HepG2 (cell line): ENCODE results near the gene CMIP. TPM values are rescaled to one million over a fixed set of nuclear protein-coding genes. Genes with fewer than 3 reads are reported as not detected.

Experiments used
- NAIF1 ChIP-seq: sonication (generic); formaldehyde crosslinking; IDR thresholded peaks from 2 replicates; pipeline ENCODE4 v1.5.0; 2020; ENCODE audit warnings: mild to moderate bottlenecking, missing genetic modification reagents, borderline replicate concordance
- POGZ ChIP-seq: sonication (generic); formaldehyde crosslinking; IDR thresholded peaks from 2 replicates; pipeline ENCODE4 v1.4.0; 2020; ENCODE audit warnings: mild to moderate bottlenecking, missing genetic modification reagents
- SAFB2 ChIP-seq: sonication (generic); formaldehyde crosslinking; IDR thresholded peaks from 2 replicates; pipeline ENCODE4 v1.5.1; 2020; ENCODE audit warnings: missing genetic modification reagents, low read depth, mild to moderate bottlenecking, borderline replicate concordance
- SP1 ChIP-seq, 2 experiments: fragments of 450-650 bp in 1 of 2; sonication (generic) in 1 of 2; formaldehyde crosslinking in 1 of 2; IDR thresholded peaks; 2 replicates each; pipeline versions ENCODE4 v1.4.0 to v1.6.1; 2016 to 2020; ENCODE audit warnings: missing genetic modification reagents in 1 of 2
- ZFP41 ChIP-seq: sonication (generic); formaldehyde crosslinking; IDR thresholded peaks from 2 replicates; pipeline ENCODE4 v1.4.0; 2020; ENCODE audit warnings: mild to moderate bottlenecking, missing genetic modification reagents, borderline replicate concordance
- ZNF33B ChIP-seq: sonication (generic); formaldehyde crosslinking; IDR thresholded peaks from 2 replicates; pipeline ENCODE4 v1.5.1; 2020; ENCODE audit warnings: mild to moderate bottlenecking, missing genetic modification reagents
- ZNF709 ChIP-seq: sonication (generic); formaldehyde crosslinking; IDR thresholded peaks from 2 replicates; pipeline ENCODE4 v1.5.0; 2020; ENCODE audit warnings: mild to moderate bottlenecking, missing genetic modification reagents
- polyA plus RNA-seq, 8 experiments: library from polyadenylated mRNA; depleted of rRNA in 3 of 8; stranded (reverse) in 7 of 8; unstranded in 1 of 8; fragments of >200 nt; fragmentation: Illumina TruSeq in 4 of 8; extraction: Trizol in 4 of 8; gene quantifications; 2 replicates each; pipeline versions ENCODE4 v1.2.1 to v1.2.3, GENCODE V29; 2011 to 2016; ENCODE audit warnings: low read depth in 4 of 8, missing spikeins in 1 of 8, mixed read lengths in 1 of 8; ENCODE audit not compliant: insufficient read depth in 1 of 8
- total RNA-seq, 5 experiments: library from RNA; depleted of rRNA; stranded (reverse); fragments of >200 nt; fragmentation: Illumina TruSeq; extraction: Trizol; gene quantifications; 2 replicates each; pipeline ENCODE4 v1.2.3, GENCODE V29; 2016; ENCODE audit warnings: low read depth in 1 of 5
- TF ChIP-seq, protein P1 (sequence below): sonication (generic); formaldehyde crosslinking; IDR thresholded peaks from 2 replicates; pipeline ENCODE4 v1.4.0; 2020; ENCODE audit warnings: missing genetic modification reagents
- TF ChIP-seq, protein P2 (sequence below): IDR thresholded peaks from 2 replicates; pipeline ENCODE4 v1.6.1; 2012; ENCODE audit warnings: inconsistent platforms
- TF ChIP-seq, protein P3 (sequence below): sonication (generic); formaldehyde crosslinking; conservative IDR thresholded peaks from 2 replicates; pipeline ENCODE4 v1.4.0; 2020; ENCODE audit warnings: missing genetic modification reagents
- TF ChIP-seq, protein P4 (sequence below): IDR thresholded peaks from 2 replicates; pipeline ENCODE4 v1.4.0; 2020; ENCODE audit warnings: mild to moderate bottlenecking, missing genetic modification reagents
- TF ChIP-seq, protein P5 (sequence below): fragments of 450-650 bp; IDR thresholded peaks from 2 replicates; pipeline ENCODE4 v1.6.1; 2016
- TF ChIP-seq, protein P6 (sequence below): sonication (generic); IDR thresholded peaks from 2 replicates; pipeline ENCODE4 v1.6.1; 2016; ENCODE audit warnings: low read depth, borderline replicate concordance

CMIP gene
- total and polyA plus RNA-seq, 2 of the 13 experiments (the other 11 are each of a cell fraction or from before 2014, with no cell fraction given), result 10.9 to 18.1 TPM

DNA sequence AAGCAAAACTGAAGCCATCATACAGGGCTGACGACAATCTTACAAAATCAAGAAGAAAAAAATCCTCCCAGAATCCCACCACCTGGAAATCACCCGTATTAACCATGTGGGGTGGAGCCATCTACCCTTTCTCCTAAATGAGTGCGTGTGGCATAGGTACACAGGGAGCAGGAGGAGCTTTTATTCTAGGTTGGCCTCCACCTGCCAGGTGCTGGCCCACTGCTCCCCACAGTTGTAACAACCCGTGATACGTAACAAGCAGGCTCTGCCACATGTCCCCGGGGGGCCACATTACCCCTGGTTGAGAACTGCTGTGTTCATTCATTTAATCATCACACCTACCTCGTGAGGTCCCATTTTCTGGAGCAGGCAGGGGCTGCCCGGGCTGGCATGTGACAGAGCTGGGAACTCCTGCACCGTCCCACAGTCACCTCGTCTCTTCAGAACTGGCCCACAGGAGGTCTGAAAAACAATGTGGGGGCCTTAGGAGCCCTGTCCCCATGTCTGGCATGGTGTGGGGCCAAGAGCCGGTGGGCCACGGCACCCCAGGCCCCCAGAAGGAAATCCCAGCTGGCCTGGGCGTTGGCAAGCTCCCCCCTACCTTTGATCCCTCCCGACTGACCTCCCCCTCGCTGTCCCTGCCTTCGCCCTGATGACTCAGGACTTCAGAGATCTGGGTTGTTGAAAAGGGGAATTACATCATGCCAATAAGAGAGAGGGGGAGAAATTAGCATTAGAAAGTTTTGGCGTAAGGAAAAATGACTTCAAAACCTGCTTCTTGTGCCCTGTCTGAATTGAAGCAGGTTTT is 12.9 kb downstream of the CMIP start (continued):
- TF ChIP-seq, protein P1, sequence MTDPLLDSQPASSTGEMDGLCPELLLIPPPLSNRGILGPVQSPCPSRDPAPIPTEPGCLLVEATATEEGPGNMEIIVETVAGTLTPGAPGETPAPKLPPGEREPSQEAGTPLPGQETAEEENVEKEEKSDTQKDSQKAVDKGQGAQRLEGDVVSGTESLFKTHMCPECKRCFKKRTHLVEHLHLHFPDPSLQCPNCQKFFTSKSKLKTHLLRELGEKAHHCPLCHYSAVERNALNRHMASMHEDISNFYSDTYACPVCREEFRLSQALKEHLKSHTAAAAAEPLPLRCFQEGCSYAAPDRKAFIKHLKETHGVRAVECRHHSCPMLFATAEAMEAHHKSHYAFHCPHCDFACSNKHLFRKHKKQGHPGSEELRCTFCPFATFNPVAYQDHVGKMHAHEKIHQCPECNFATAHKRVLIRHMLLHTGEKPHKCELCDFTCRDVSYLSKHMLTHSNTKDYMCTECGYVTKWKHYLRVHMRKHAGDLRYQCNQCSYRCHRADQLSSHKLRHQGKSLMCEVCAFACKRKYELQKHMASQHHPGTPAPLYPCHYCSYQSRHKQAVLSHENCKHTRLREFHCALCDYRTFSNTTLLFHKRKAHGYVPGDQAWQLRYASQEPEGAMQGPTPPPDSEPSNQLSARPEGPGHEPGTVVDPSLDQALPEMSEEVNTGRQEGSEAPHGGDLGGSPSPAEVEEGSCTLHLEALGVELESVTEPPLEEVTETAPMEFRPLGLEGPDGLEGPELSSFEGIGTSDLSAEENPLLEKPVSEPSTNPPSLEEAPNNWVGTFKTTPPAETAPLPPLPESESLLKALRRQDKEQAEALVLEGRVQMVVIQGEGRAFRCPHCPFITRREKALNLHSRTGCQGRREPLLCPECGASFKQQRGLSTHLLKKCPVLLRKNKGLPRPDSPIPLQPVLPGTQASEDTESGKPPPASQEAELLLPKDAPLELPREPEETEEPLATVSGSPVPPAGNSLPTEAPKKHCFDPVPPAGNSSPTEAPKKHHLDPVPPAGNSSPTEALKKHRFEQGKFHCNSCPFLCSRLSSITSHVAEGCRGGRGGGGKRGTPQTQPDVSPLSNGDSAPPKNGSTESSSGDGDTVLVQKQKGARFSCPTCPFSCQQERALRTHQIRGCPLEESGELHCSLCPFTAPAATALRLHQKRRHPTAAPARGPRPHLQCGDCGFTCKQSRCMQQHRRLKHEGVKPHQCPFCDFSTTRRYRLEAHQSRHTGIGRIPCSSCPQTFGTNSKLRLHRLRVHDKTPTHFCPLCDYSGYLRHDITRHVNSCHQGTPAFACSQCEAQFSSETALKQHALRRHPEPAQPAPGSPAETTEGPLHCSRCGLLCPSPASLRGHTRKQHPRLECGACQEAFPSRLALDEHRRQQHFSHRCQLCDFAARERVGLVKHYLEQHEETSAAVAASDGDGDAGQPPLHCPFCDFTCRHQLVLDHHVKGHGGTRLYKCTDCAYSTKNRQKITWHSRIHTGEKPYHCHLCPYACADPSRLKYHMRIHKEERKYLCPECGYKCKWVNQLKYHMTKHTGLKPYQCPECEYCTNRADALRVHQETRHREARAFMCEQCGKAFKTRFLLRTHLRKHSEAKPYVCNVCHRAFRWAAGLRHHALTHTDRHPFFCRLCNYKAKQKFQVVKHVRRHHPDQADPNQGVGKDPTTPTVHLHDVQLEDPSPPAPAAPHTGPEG (CRISPR knock-in tag), result peak; percentile 45; the same call in 1 of the 2 replicates
- TF ChIP-seq, protein P2, sequence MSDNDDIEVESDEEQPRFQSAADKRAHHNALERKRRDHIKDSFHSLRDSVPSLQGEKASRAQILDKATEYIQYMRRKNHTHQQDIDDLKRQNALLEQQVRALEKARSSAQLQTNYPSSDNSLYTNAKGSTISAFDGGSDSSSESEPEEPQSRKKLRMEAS, result peak; percentile 47; the same call in 1 of the 2 replicates
- TF ChIP-seq, protein P3, sequence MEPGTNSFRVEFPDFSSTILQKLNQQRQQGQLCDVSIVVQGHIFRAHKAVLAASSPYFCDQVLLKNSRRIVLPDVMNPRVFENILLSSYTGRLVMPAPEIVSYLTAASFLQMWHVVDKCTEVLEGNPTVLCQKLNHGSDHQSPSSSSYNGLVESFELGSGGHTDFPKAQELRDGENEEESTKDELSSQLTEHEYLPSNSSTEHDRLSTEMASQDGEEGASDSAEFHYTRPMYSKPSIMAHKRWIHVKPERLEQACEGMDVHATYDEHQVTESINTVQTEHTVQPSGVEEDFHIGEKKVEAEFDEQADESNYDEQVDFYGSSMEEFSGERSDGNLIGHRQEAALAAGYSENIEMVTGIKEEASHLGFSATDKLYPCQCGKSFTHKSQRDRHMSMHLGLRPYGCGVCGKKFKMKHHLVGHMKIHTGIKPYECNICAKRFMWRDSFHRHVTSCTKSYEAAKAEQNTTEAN (CRISPR knock-in tag), result peak; percentile 43; the same call in 1 of the 2 replicates
- TF ChIP-seq NAIF1 (no peak), POGZ (CRISPR knock-in tag) (peak; percentile 49; the same call in 1 of the 2 replicates), ZFP41 (CRISPR knock-in tag) (no peak; the same call in 1 of the 2 replicates), SP1 (IDR thresholded peaks at IDR 0.05) (no peak), SP1 (CRISPR knock-in tag; IDR thresholded peaks at IDR 0.05) (no peak), SAFB2 (CRISPR knock-in tag) (no peak), ZNF709 (CRISPR knock-in tag) (no peak), ZNF33B (CRISPR knock-in tag) (no peak)
- TF ChIP-seq, protein P4, sequence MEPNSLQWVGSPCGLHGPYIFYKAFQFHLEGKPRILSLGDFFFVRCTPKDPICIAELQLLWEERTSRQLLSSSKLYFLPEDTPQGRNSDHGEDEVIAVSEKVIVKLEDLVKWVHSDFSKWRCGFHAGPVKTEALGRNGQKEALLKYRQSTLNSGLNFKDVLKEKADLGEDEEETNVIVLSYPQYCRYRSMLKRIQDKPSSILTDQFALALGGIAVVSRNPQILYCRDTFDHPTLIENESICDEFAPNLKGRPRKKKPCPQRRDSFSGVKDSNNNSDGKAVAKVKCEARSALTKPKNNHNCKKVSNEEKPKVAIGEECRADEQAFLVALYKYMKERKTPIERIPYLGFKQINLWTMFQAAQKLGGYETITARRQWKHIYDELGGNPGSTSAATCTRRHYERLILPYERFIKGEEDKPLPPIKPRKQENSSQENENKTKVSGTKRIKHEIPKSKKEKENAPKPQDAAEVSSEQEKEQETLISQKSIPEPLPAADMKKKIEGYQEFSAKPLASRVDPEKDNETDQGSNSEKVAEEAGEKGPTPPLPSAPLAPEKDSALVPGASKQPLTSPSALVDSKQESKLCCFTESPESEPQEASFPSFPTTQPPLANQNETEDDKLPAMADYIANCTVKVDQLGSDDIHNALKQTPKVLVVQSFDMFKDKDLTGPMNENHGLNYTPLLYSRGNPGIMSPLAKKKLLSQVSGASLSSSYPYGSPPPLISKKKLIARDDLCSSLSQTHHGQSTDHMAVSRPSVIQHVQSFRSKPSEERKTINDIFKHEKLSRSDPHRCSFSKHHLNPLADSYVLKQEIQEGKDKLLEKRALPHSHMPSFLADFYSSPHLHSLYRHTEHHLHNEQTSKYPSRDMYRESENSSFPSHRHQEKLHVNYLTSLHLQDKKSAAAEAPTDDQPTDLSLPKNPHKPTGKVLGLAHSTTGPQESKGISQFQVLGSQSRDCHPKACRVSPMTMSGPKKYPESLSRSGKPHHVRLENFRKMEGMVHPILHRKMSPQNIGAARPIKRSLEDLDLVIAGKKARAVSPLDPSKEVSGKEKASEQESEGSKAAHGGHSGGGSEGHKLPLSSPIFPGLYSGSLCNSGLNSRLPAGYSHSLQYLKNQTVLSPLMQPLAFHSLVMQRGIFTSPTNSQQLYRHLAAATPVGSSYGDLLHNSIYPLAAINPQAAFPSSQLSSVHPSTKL, result peak; percentile 90
- TF ChIP-seq, protein P5, sequence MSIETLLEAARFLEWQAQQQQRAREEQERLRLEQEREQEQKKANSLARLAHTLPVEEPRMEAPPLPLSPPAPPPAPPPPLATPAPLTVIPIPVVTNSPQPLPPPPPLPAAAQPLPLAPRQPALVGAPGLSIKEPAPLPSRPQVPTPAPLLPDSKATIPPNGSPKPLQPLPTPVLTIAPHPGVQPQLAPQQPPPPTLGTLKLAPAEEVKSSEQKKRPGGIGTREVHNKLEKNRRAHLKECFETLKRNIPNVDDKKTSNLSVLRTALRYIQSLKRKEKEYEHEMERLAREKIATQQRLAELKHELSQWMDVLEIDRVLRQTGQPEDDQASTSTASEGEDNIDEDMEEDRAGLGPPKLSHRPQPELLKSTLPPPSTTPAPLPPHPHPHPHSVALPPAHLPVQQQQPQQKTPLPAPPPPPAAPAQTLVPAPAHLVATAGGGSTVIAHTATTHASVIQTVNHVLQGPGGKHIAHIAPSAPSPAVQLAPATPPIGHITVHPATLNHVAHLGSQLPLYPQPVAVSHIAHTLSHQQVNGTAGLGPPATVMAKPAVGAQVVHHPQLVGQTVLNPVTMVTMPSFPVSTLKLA, result no peak
- TF ChIP-seq, protein P6, sequence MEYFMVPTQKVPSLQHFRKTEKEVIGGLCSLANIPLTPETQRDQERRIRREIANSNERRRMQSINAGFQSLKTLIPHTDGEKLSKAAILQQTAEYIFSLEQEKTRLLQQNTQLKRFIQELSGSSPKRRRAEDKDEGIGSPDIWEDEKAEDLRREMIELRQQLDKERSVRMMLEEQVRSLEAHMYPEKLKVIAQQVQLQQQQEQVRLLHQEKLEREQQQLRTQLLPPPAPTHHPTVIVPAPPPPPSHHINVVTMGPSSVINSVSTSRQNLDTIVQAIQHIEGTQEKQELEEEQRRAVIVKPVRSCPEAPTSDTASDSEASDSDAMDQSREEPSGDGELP, result peak; percentile 96
